Common myeloid progenitor, CD34-positive (primary cell): ENCODE results near the gene VCX. TPM values are rescaled to one million over a fixed set of nuclear protein-coding genes. Genes with fewer than 3 reads are reported as not detected.
"Not testable (repeated sequence)": the region's sequence is repeated elsewhere in the genome, so short reads cannot be mapped to it uniquely, and the experiment has no call there.

Experiments
- CTCF ChIA-PET: fragments of 350-600 bp; sonication (Branson Sonifier 250); formaldehyde crosslinking; loops from one replicate; lab custom pipeline; 2021; ENCODE audit warnings: antibody characterized with exemption; lab: Charles Lee
- POLR2A ChIA-PET: fragments of 350-600 bp; sonication (Branson Sonifier 250); formaldehyde crosslinking; loops from one replicate; lab custom pipeline; 2021; ENCODE audit warnings: antibody characterized with exemption; lab: Charles Lee
- DNase-seq, 3 donors: peaks; one replicate each; pipeline versions ENCODE4 v3.0.0 to v3.0.0-alpha.2; 2013
- H3K27ac ChIP-seq, 2 experiments: 1 replicate in 1 of 2; 2 replicates in 1 of 2; pipeline ENCODE4 v1.7.0; 2013; ENCODE audit warnings: inconsistent platforms in 2 of 2, low read length in 2 of 2, mild to moderate bottlenecking in 2 of 2, low read depth in 1 of 2, moderate library complexity in 1 of 2; ENCODE audit not compliant: severe bottlenecking in 2 of 2, insufficient read depth in 1 of 2, poor library complexity in 1 of 2
- H3K27me3 ChIP-seq, 5 experiments: replicated peaks in 2 of 5; 1 replicate in 3 of 5; 2 replicates in 2 of 5; pipeline versions ENCODE4 v1.6.1 to v1.7.0; 2013; ENCODE audit warnings: low read length in 4 of 5, mild to moderate bottlenecking in 2 of 5, moderate library complexity in 2 of 5, inconsistent platforms in 1 of 5; ENCODE audit not compliant: insufficient read depth in 5 of 5, control insufficient read depth in 4 of 5
- H3K36me3 ChIP-seq, 4 experiments: 1 replicate in 2 of 4; 2 replicates in 2 of 4; pipeline versions ENCODE4 v1.6.1 to v1.7.0; 2013; ENCODE audit warnings: low read length in 3 of 4, control low read depth in 1 of 4, mild to moderate bottlenecking in 1 of 4; ENCODE audit not compliant: control insufficient read depth in 4 of 4, insufficient read depth in 4 of 4
- H3K4me1 ChIP-seq, 4 experiments: 1 replicate in 3 of 4; 2 replicates in 1 of 4; pipeline versions ENCODE4 v1.6.1 to v1.7.1; 2013; ENCODE audit warnings: low read length in 3 of 4, mild to moderate bottlenecking in 3 of 4, control low read depth in 1 of 4, inconsistent platforms in 1 of 4, moderate library complexity in 1 of 4; ENCODE audit not compliant: control insufficient read depth in 4 of 4, insufficient read depth in 4 of 4; ENCODE audit errors: control extremely low read depth in 1 of 4
- H3K4me3 ChIP-seq, 7 experiments: 1 replicate in 4 of 7; 2 replicates in 3 of 7; pipeline versions ENCODE4 v1.5.1 to v1.7.0; 2013; ENCODE audit warnings: mild to moderate bottlenecking in 7 of 7, low read length in 6 of 7, moderate library complexity in 6 of 7, inconsistent platforms in 2 of 7, low read depth in 2 of 7, control low read depth in 1 of 7; ENCODE audit not compliant: insufficient read depth in 4 of 7, control insufficient read depth in 1 of 7; ENCODE audit errors: extremely low read depth in 1 of 7
- H3K9me3 ChIP-seq, 5 experiments: 1 replicate in 4 of 5; 2 replicates in 1 of 5; pipeline versions ENCODE4 v1.6.1 to v1.7.1; 2013; ENCODE audit warnings: low read length in 4 of 5, mild to moderate bottlenecking in 2 of 5, inconsistent platforms in 1 of 5, low read depth in 1 of 5, moderate library complexity in 1 of 5; ENCODE audit not compliant: control insufficient read depth in 4 of 5, insufficient read depth in 2 of 5; ENCODE audit errors: control extremely low read depth in 1 of 5
- WGBS: methylation state at CpG from one replicate; pipeline ENCODE4 v1.1.5; 2013; ENCODE audit not compliant: insufficient coverage; 5-methylcytosine and 5-hydroxymethylcytosine counted together
- polyA plus RNA-seq: library from polyadenylated mRNA; unstranded; fragments of 120-200 nt; gene quantifications from one replicate; pipeline ENCODE4 v1.2.1, GENCODE V29; 2013

VCX gene
- not detected for polyA plus RNA-seq

DNA sequence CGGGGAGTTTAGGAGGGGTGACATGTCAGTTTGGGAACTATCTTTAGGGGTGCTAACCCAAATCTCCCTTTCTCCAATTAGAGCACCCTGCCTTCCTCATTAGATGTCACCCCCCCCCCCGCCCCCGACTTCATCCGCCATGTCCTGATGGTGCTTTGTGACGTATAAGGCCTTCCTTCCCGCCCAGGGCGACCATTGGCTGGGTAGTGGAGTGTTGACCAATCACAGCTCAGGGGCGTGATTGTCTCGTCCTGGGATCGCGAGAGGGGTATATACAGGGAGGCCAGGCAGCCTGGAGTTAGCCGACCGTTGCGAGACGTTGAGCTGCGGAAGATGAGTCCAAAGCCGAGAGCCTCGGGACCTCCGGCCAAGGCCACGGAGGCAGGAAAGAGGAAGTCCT, at the start of gene VCX:
VCX (plus strand) TSS at position 301 of the 400 bp plus-strand sequence; CDS start at position 334, 33 bp downstream.
- DNase-seq, H3K4me1 ChIP-seq, H3K9me3 ChIP-seq, H3K27me3 ChIP-seq, POLR2A ChIA-PET, H3K27ac ChIP-seq, H3K4me3 ChIP-seq, H3K36me3 ChIP-seq, CTCF ChIA-PET: not testable (repeated sequence)
- no CpG with 5 or more reads among the region's 20 CpGs for WGBS

DNA sequence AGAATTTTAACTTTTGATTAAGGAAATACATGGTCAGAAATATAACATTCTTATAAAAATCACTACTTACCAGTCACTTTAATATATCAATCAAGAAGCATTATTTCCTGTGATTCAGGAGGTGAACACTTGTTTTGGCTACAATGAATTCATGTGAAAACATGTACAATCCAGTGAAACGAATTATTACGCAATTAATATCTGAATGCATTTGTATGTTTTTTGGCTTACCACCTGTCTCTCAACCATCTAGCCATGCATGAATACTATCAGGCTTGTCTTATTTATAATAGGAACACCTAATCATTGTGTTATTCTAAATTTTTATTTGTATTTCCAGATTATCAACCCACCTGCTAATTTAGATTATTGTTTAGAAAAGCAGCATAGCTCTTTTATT, 44.6 kb upstream of the VCX start:
- CTCF ChIA-PET, result no interaction called here
- Histone ChIP-seq H3K27ac (no peak overlapping the region), H3K4me3 (no peak overlapping the region), H3K9me3 (no peaks in the 10 kb centered on the region), H3K27me3 (no peaks in the 10 kb centered on the region), H3K36me3 (no peaks in the 10 kb centered on the region), H3K4me1 (no peaks in the 10 kb centered on the region)
- WGBS, result no CpG with 5 or more reads among the region's 2 CpGs
- POLR2A ChIA-PET, result no interaction called here
- DNase-seq, result no peak

DNA sequence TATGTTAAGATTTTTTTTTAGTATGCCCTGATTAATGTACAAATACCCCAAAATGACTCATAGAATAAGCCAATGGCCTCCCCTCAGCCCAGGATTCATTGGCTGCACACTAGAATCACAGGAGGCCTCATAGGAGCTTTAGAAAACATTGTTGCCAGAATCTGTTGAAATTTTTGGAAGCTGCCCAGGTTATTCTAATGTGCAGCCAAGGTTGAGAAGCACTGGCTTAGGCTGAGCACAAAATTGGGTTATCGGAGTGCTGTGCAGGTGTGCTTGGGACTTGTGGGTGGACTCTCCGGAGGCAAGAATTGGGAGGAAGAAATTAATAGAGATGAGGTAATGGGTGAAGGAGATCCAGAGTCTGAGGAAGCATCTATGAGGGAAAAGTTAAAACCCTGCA, 41.3 kb upstream of the VCX start:
- H3K36me3 ChIP-seq, result no peaks in the 10 kb centered on the region
- no peaks in the 10 kb centered on the region for H3K27me3 ChIP-seq
- no peak for DNase-seq
- no peak overlapping the region for H3K27ac ChIP-seq
- 100% methylated on average over 2 of the region's 2 CpGs for WGBS
- ChIA-PET POLR2A (no interaction called here), CTCF (no interaction called here)
- no peak overlapping the region for H3K4me3 ChIP-seq
- H3K4me1 ChIP-seq, result no peaks in the 10 kb centered on the region
- H3K9me3 ChIP-seq, result no peaks in the 10 kb centered on the region

DNA sequence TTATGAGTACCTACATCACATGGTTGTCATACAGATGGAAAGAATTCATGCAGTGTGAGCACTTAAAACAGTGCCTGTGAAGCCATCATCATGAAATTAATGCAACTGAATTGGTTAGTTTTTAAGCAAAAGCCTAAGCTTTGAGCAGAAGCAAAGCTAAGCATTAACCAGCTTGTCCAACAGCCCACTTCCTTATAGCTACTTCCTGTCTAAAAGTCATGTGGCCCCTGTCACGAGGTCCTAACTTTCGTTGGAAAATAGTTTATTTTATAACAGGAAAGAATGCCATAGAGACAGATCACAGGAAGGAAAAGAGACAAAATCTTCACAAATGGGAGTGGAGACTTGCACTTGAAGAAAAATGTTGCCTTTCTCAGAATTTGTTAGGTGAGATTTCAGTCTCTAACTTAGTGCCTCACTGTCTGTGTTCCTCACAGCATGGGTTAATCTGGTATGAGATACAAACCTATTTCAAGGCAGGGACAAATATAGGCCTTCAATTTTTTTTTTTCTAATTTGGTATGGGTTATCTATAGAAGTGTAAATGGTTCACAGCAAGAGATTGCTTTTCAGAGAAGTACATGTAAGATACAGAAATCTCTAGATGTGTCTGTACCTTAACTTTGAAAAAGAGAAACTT, 27.7 kb upstream of the VCX start:
- Histone ChIP-seq H3K4me3 (no peak overlapping the region), H3K9me3 (peaks cover 0 to 4% (median 0%) of the 10 kb centered on the region in 5 experiments), H3K36me3 (no peaks in the 10 kb centered on the region), H3K27me3 (no peaks in the 10 kb centered on the region), H3K4me1 (no peaks in the 10 kb centered on the region), H3K27ac (no peak overlapping the region)
- ChIA-PET CTCF (no interaction called here), POLR2A (no interaction called here)
- WGBS, result no CpG with 5 or more reads among the region's 2 CpGs
- DNase-seq, result no peak

DNA sequence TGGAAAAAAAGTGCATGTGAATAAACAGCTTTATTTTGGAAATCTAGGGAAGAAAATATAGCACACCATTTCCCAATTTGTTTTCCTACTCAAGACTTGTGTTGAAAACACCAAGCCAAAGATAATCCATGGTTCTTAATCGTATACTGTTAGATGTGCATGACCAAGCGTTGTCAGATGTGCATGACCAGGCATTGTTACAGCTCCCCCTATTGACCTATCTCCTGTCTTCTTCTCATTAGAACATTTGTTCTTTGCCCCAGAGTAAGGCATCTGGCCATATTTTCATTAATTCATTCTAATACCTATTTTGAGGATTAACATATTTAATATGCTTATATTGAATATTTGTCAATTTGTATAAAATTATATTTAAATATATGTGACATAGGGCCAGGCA, 14.4 kb upstream of the VCX start:
- DNase-seq, result no peak
- Histone ChIP-seq H3K4me3 (no peak overlapping the region), H3K36me3 (no peaks in the 10 kb centered on the region), H3K27ac (no peak overlapping the region), H3K4me1 (no peaks in the 10 kb centered on the region), H3K27me3 (no peaks in the 10 kb centered on the region), H3K9me3 (no peaks in the 10 kb centered on the region)
- ChIA-PET CTCF (no interaction called here), POLR2A (no interaction called here)
- 63% methylated on average over 2 of the region's 2 CpGs for WGBS

DNA sequence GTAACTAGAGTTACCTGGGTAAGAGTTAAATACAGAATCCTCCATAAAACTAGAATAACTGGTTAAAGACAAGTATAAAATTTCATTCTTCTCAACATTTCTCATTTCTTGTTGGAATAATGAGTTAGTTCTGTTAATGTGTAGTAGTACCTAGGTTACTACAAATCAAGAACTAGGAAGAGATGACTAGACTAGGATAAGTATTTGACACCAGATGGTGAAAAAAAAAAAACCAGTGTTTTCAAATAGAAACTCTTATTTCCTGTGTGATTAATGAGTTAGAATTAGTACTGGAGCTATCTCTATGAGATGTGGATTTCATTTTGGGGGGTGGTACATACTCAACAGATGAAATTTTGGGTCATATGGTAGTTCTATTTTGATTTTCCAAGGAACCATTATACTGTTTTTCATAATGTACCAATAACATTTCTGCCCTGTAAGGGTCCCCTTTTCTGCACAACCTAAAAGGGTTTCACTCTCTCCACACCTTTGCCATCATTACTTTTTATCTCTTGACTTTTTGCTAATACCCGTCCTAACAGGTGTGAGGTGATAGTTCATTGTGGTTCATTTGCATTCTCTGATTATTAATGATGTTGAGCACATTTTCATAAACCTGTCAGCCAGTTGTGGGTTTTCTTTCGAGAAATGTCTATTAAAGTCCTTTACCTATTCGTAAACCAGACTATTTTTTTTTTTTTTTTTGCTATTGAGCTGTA, 1.7 kb upstream of the VCX start:
- WGBS, result no CpG with 5 or more reads among the region's 3 CpGs
- ChIA-PET CTCF (no interaction called here), POLR2A (no interaction called here)
- Histone ChIP-seq H3K9me3 (no peaks in the 10 kb centered on the region), H3K4me1 (no peaks in the 10 kb centered on the region), H3K27ac (no peak overlapping the region), H3K27me3 (no peaks in the 10 kb centered on the region), H3K36me3 (no peaks in the 10 kb centered on the region), H3K4me3 (no peak overlapping the region)
- no peak for DNase-seq

DNA sequence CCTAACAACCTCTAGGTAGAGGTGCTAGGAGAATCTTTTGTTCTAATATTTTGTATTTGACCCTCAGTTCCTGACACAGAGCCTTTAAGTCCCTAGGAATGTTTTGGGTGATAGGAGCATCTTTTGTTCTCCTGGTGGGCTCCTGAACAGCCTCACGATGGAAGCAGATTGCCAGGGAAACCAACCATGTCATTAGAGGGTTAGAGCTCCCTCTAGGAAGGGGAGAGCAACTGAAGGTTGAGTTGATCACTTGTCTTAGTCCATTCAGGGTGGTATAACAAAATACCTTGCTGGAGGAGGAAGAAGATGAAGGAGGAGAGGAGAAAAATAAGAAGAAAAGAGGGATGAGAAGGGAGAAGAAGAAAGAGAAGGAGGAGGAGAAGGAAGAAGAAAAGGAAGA, 9.2 kb downstream of the VCX start:
- Histone ChIP-seq H3K9me3 (no peaks in the 10 kb centered on the region), H3K4me1 (no peaks in the 10 kb centered on the region), H3K27ac (no peak overlapping the region), H3K36me3 (no peaks in the 10 kb centered on the region), H3K27me3 (no peaks in the 10 kb centered on the region), H3K4me3 (no peak overlapping the region)
- CTCF ChIA-PET, result no interaction called here
- no peak for DNase-seq
- WGBS, result 30% methylated on average over 1 of the region's 1 CpG
- POLR2A ChIA-PET, result no interaction called here
